Measurements from ENCODE around the gene SFTPB.
"Not testable (repeated sequence)": the region's sequence is repeated elsewhere in the genome, so short reads cannot be mapped to it uniquely, and the experiment has no call there.

Gene SFTPB

GRCh38 chr2:85678377-85678776 is 10.4 kb upstream of the SFTPB start:
- DNase-seq (ENCODE audit: low read depth): no peak
- H3K4me3 ChIP-seq (ENCODE audit: low read depth, low read length): no peak overlapping the region
- no peak for TF ChIP-seq CTCF (IDR thresholded peaks at IDR 0.05; ENCODE audit: low read depth, low read length, missing control alignments)

GRCh38 chr2:85675866-85676548 is 8.0 kb upstream of the SFTPB start:
- H3K4me3 ChIP-seq (ENCODE audit: low read depth, low read length): no peak overlapping the region
- no peak for TF ChIP-seq CTCF (IDR thresholded peaks at IDR 0.05; ENCODE audit: low read depth, low read length, missing control alignments)
- DNase-seq (ENCODE audit: low read depth): no peak

GRCh38 chr2:85675427-85675826 is 7.4 kb upstream of the SFTPB start:
- TF ChIP-seq CTCF (IDR thresholded peaks at IDR 0.05; ENCODE audit: low read depth, low read length, missing control alignments): no peak
- no peak overlapping the region for H3K4me3 ChIP-seq (ENCODE audit: low read depth, low read length)
- no peak for DNase-seq (ENCODE audit: low read depth)

- no peak for DNase-seq (ENCODE audit: low read depth)
- H3K4me3 ChIP-seq (ENCODE audit: low read depth, low read length): no peak overlapping the region
- no peak for TF ChIP-seq CTCF (IDR thresholded peaks at IDR 0.05; ENCODE audit: low read depth, low read length, missing control alignments)
Observed at GRCh38 chr2:85674417-85674816, 6.4 kb upstream of the SFTPB start.

- no peak for DNase-seq (ENCODE audit: low read depth)
- no peak for TF ChIP-seq CTCF (IDR thresholded peaks at IDR 0.05; ENCODE audit: low read depth, low read length, missing control alignments)
- H3K4me3 ChIP-seq (ENCODE audit: low read depth, low read length): no peak overlapping the region
Observed at GRCh38 chr2:85673716-85674375, 5.8 kb upstream of the SFTPB start.

- H3K4me3 ChIP-seq (ENCODE audit: low read depth, low read length): no peak overlapping the region
- no peak for DNase-seq (ENCODE audit: low read depth)
- TF ChIP-seq CTCF (IDR thresholded peaks at IDR 0.05; ENCODE audit: low read depth, low read length, missing control alignments): no peak
Observed at GRCh38 chr2:85672456-85672855, 4.5 kb upstream of the SFTPB start.

- DNase-seq (ENCODE audit: low read depth); H3K4me3 ChIP-seq (ENCODE audit: low read depth, low read length): not testable (repeated sequence)
Observed at GRCh38 chr2:85670416-85670815, 2.4 kb upstream of the SFTPB start.
